A673 (cell line): ENCODE measurements around the gene PPP1R12A.

Source experiments
- CTCF ChIP-seq: fragments of 300-800, 200-600 bp; sonication (generic); conservative IDR thresholded peaks from 2 replicates; pipeline ENCODE4 v1.5.1; 2017; ENCODE audit warnings: low read depth, mild to moderate bottlenecking, antibody characterized with exemption, low read length, moderate library complexity, mixed read lengths
- EZH2 ChIP-seq: fragments of 200-600 bp; sonication (generic); IDR thresholded peaks from 2 replicates; pipeline ENCODE4 v1.6.1; 2017; ENCODE audit warnings: borderline replicate concordance, low read depth, mild to moderate bottlenecking, mixed read lengths, antibody characterized with exemption, low read length; ENCODE audit not compliant: poor library complexity, severe bottlenecking

GRCh38 chr12:79769189-79769859 is 165.6 kb downstream of the PPP1R12A start:
- TF ChIP-seq CTCF = no peak
- TF ChIP-seq EZH2 = no peak
